NCI-H2196 (cell line): ENCODE data around the gene MXD1.

Experiments used
- DNase-seq: peaks from one replicate; lab custom pipeline; 2025; ENCODE audit not compliant: unreplicated experiment; lab: John Stamatoyannopoulos, UW

MXD1 gene

GRCh38 chr2:69933254-69933828 lies 18.4 kb downstream of the MXD1 start:
- DNase-seq, result no peak

GRCh38 chr2:69933839-69934613 lies 19.1 kb downstream of the MXD1 start:
- no peak for DNase-seq

- DNase-seq, result no peak
Observed at GRCh38 chr2:69934614-69934908, 19.7 kb downstream of the MXD1 start.

GRCh38 chr2:69935011-69935410 lies 20.1 kb downstream of the MXD1 start:
- DNase-seq, result no peak

- DNase-seq, result no peak
Observed at GRCh38 chr2:69936906-69937305, 22.0 kb downstream of the MXD1 start.

GRCh38 chr2:69937968-69938367 lies 23.1 kb downstream of the MXD1 start:
- no peak for DNase-seq

GRCh38 chr2:69939722-69940121 lies 24.8 kb downstream of the MXD1 start:
- DNase-seq, result no peak

- DNase-seq, result no peak
Observed at GRCh38 chr2:69940691-69941090, 25.8 kb downstream of the MXD1 start.

- no peak for DNase-seq
Observed at GRCh38 chr2:69943000-69943842, 28.3 kb downstream of the MXD1 start.

GRCh38 chr2:69943843-69944525 lies 29.1 kb downstream of the MXD1 start:
- no peak for DNase-seq

- DNase-seq, result no peak
Observed at GRCh38 chr2:69944756-69945155, 29.8 kb downstream of the MXD1 start.

- DNase-seq, result no peak
Observed at GRCh38 chr2:69945441-69945840, 30.5 kb downstream of the MXD1 start.

GRCh38 chr2:69945941-69946340 lies 31.0 kb downstream of the MXD1 start:
- DNase-seq, result no peak

- DNase-seq, result no peak
Observed at GRCh38 chr2:69946351-69947324, 31.7 kb downstream of the MXD1 start.

GRCh38 chr2:69947325-69947931 lies 32.5 kb downstream of the MXD1 start:
- no peak for DNase-seq

- DNase-seq, result no peak
Observed at GRCh38 chr2:69948032-69948962, 33.4 kb downstream of the MXD1 start.

GRCh38 chr2:69948963-69949645 lies 34.2 kb downstream of the MXD1 start:
- no peak for DNase-seq

GRCh38 chr2:69950241-69950640 lies 35.3 kb downstream of the MXD1 start:
- no peak for DNase-seq
